DOHH2 (cell line): ENCODE data around the gene IL13RA1.

Source experiments
- H3F3A ChIP-seq: fragments of 200-600 bp; sonication (generic), shearing (Covaris generic); 2 replicates; pipeline ENCODE4 v1.6.0; 2016; ENCODE audit warnings: antibody characterized with exemption, mild to moderate bottlenecking; ENCODE audit not compliant: control insufficient read depth, insufficient read depth
- H3K27ac ChIP-seq: fragments of 200-600 bp; sonication (generic); 2 replicates; pipeline ENCODE4 v1.5.1; 2014; ENCODE audit warnings: low read depth, mild to moderate bottlenecking, low read length, moderate library complexity
- H3K27me3 ChIP-seq: fragments of 200-600 bp; sonication (generic); 2 replicates; pipeline ENCODE4 v1.6.1; 2014; ENCODE audit warnings: mild to moderate bottlenecking, low read length, mixed read lengths; ENCODE audit not compliant: control insufficient read depth
- H3K36me3 ChIP-seq: fragments of 200-600 bp; sonication (generic); 2 replicates; pipeline ENCODE4 v1.6.1; 2014; ENCODE audit warnings: mild to moderate bottlenecking, low read length, moderate library complexity, mixed read lengths; ENCODE audit not compliant: control insufficient read depth
- H3K4me1 ChIP-seq: fragments of 200-600 bp; sonication (generic); 2 replicates; pipeline ENCODE4 v1.6.1; 2014; ENCODE audit warnings: mild to moderate bottlenecking, low read length, mixed read lengths; ENCODE audit not compliant: control insufficient read depth
- H3K4me2 ChIP-seq: fragments of 200-600 bp; sonication (generic); 2 replicates; pipeline ENCODE4 v1.6.0; 2014; ENCODE audit warnings: mild to moderate bottlenecking, low read length, moderate library complexity
- H3K4me3 ChIP-seq: fragments of 200-600 bp; sonication (generic); 2 replicates; pipeline ENCODE4 v1.5.1; 2014; ENCODE audit warnings: mild to moderate bottlenecking, low read length, mixed read lengths
- H3K79me2 ChIP-seq: fragments of 200-600 bp; sonication (generic); 2 replicates; pipeline ENCODE4 v1.6.1; 2014; ENCODE audit warnings: mild to moderate bottlenecking, low read length, mixed read lengths; ENCODE audit not compliant: control insufficient read depth
- H3K9me2 ChIP-seq: fragments of 200-600 bp; sonication (generic); replicated peaks from 2 replicates; pipeline ENCODE4 v1.6.1; 2014; ENCODE audit warnings: mild to moderate bottlenecking, low read length, mixed read lengths; ENCODE audit not compliant: control insufficient read depth
- H3K9me3 ChIP-seq: fragments of 200-600 bp; sonication (generic); 2 replicates; pipeline ENCODE4 v1.6.1; 2014; ENCODE audit warnings: antibody characterized with exemption, low read length, mixed read lengths; ENCODE audit not compliant: control insufficient read depth, insufficient read depth
- H4K20me1 ChIP-seq: fragments of 200-600 bp; sonication (generic); 2 replicates; pipeline ENCODE4 v1.6.0; 2014; ENCODE audit warnings: low read depth, mild to moderate bottlenecking, antibody characterized with exemption, low read length, moderate library complexity; ENCODE audit not compliant: control insufficient read depth, insufficient read depth
- CTCF ChIP-seq: fragments of 200-600 bp; sonication (generic); IDR thresholded peaks from one replicate; pipeline ENCODE4 v1.5.1; 2014; ENCODE audit warnings: antibody characterized with exemption, mild to moderate bottlenecking, low read depth, low read length; ENCODE audit not compliant: poor library complexity, severe bottlenecking
- EZH2phosphoT487 ChIP-seq: fragments of 200-600 bp; sonication (generic); IDR thresholded peaks from 2 replicates; pipeline ENCODE4 v1.6.1; 2017; ENCODE audit warnings: borderline replicate concordance, mild to moderate bottlenecking, antibody characterized with exemption, low read length, moderate library complexity, mixed read lengths

IL13RA1 gene

GRCh38 chrX:118772051-118772450, 44.6 kb downstream of the IL13RA1 start:
- no peaks in the 10 kb centered on the region for H3K27me3 ChIP-seq
- H3K9me2 ChIP-seq = no peaks in the 10 kb centered on the region
- no peaks in the 10 kb centered on the region for H3F3A ChIP-seq
- H3K27ac ChIP-seq = no peak overlapping the region
- H3K4me3 ChIP-seq = no peak overlapping the region
- no peaks in the 10 kb centered on the region for H3K79me2 ChIP-seq
- H3K4me1 ChIP-seq = no peaks in the 10 kb centered on the region
- TF ChIP-seq CTCF (no peak), EZH2phosphoT487 (no peak)
- no peak overlapping the region for H3K4me2 ChIP-seq
- H4K20me1 ChIP-seq = no peaks in the 10 kb centered on the region
- H3K36me3 ChIP-seq = no peaks in the 10 kb centered on the region
- H3K9me3 ChIP-seq = no peaks in the 10 kb centered on the region

GRCh38 chrX:118773782-118774181, 46.4 kb downstream of the IL13RA1 start:
- no peak overlapping the region for H3K27ac ChIP-seq
- H3K36me3 ChIP-seq = no peaks in the 10 kb centered on the region
- H3K4me3 ChIP-seq = no peak overlapping the region
- no peaks in the 10 kb centered on the region for H3F3A ChIP-seq
- no peaks in the 10 kb centered on the region for H3K27me3 ChIP-seq
- H3K79me2 ChIP-seq = no peaks in the 10 kb centered on the region
- TF ChIP-seq CTCF (no peak), EZH2phosphoT487 (no peak)
- H3K4me2 ChIP-seq = no peak overlapping the region
- no peaks in the 10 kb centered on the region for H3K4me1 ChIP-seq
- H3K9me3 ChIP-seq = no peaks in the 10 kb centered on the region
- no peaks in the 10 kb centered on the region for H4K20me1 ChIP-seq
- no peaks in the 10 kb centered on the region for H3K9me2 ChIP-seq

GRCh38 chrX:118779581-118779980, 52.2 kb downstream of the IL13RA1 start:
- H3K36me3 ChIP-seq = no peaks in the 10 kb centered on the region
- H3K4me3 ChIP-seq = no peak overlapping the region
- no peak for TF ChIP-seq CTCF
- TF ChIP-seq EZH2phosphoT487 = no peak
- no peaks in the 10 kb centered on the region for H3K4me1 ChIP-seq
- H3K79me2 ChIP-seq = no peaks in the 10 kb centered on the region
- no peaks in the 10 kb centered on the region for H4K20me1 ChIP-seq
- no peaks in the 10 kb centered on the region for H3K9me2 ChIP-seq
- no peak overlapping the region for H3K27ac ChIP-seq
- H3F3A ChIP-seq = no peaks in the 10 kb centered on the region
- H3K27me3 ChIP-seq = no peaks in the 10 kb centered on the region
- no peak overlapping the region for H3K4me2 ChIP-seq
- no peaks in the 10 kb centered on the region for H3K9me3 ChIP-seq

- Histone ChIP-seq H4K20me1 (no peaks in the 10 kb centered on the region), H3K27ac (no peak overlapping the region), H3K4me2 (no peak overlapping the region), H3K4me3 (no peak overlapping the region), H3K36me3 (no peaks in the 10 kb centered on the region), H3K9me3 (no peaks in the 10 kb centered on the region), H3K27me3 (no peaks in the 10 kb centered on the region), H3K9me2 (no peaks in the 10 kb centered on the region), H3K79me2 (no peaks in the 10 kb centered on the region), H3K4me1 (no peaks in the 10 kb centered on the region), H3F3A (no peaks in the 10 kb centered on the region)
- no peak for TF ChIP-seq CTCF
- TF ChIP-seq EZH2phosphoT487 = no peak
These were observed 53.1 kb downstream of the IL13RA1 start for GRCh38 chrX:118780509-118780908.
